Measurements from ENCODE around the gene CES3.
"Not testable (repeated sequence)": the region's sequence is repeated elsewhere in the genome, so short reads cannot be mapped to it uniquely, and the experiment has no call there.

CES3 gene

DNA sequence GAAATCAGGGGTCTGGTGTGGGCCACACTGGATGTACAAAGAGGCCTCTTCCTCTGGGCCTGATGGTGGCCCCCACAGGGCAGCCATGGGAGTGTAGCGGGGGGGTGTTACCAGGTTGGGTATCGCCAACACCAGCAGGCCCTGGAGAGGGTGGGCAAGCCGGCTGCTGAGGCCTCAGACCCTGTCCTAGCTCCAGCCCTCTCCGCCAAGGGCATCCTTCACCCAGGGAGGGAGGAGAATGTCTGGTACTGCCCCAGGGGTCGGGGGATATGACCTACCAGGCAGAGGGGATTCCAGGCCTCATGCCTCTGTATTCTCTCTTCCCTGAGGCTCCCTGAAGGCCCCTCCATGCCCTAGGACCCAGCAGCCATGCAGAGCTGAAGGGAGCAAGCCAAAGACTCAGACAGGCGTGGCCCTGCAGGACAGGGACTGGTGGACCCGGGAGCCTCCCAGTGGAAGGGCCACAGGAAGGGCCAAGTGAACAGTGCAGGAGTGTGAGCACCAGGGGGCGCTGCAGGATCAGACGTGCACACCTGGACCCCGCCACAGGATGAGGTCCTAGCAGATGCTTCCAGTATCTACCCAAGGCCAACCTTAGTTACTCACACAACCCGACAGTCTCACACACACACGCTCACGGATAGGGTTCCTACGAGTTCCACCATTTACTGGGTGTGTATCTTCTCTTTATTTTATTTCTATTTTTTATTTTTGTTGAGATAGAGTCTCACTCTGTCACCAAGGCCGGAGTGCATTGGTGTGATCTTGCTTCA lies 16.5 kb downstream of the CES3 start:
- TF ChIP-seq ZNF274 (IDR thresholded peaks at IDR 0.05; ENCODE audit: low read depth, low read length), result no peak

DNA sequence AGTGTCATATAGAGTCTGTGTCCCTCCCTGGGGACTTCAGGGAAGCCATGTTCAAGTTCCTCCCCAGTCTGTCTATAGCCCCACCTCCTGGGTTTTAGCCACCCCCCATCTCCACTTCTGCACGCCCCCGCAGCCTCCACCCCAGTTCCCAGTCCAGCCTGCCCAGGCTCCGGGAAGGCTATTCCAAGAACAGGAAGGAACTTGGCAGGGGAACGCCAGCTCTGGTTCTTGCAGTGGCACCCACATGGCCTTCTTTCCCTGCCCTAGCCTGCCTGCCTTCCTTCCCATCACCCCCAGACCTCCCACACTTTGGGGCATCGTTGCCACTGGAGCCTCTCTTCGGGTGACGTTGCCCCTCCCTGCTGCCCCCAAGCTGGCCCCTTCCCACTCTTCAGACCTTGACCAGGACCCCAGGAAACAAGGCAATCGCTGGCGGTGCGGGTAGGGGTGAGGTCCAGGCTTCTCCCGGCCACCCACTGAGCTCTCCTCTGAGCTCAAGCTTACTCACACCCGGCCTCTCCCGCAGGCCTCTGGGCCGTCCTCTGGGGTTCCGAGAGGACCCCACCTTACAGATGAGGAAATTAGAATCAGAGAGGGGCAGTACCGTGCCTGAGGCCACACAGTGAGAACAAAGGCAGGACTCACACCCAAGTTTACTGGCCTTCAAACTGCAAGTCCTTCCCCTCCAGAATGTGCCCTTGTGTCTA lies 18.1 kb downstream of the CES3 start:
- no peak overlapping the region for H3K4me3 ChIP-seq (ENCODE audit: low read length)
- TF ChIP-seq ZNF274 (IDR thresholded peaks at IDR 0.05; ENCODE audit: low read depth, low read length), result no peak

More for the DNA sequence above, 16.5 kb downstream of the CES3 start:
- H3K4me3 ChIP-seq (ENCODE audit: low read length), result no peak overlapping the region

DNA sequence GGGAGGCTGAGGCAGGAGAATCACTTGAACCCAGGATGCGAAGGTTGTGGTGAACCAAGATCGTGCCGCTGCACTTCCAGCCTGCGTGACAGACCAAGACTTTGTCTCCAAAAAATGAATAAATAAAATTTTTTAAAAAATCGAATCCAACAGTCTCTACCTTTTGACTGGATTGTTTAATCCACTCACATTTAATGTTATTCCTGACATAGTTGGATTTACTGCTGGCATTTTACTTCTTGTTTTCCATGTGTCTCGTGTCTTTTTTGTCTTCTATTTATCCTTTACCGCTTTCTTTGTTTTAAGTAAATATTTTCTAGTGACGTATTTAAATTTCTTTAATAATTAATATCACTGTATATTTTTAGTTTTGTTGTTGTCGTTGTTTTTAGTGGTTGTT lies 22.0 kb downstream of the CES3 start:
- no peak overlapping the region for H3K4me3 ChIP-seq (ENCODE audit: low read length)
- no peak for TF ChIP-seq ZNF274 (IDR thresholded peaks at IDR 0.05; ENCODE audit: low read depth, low read length)

- no peak overlapping the region for H3K4me3 ChIP-seq (ENCODE audit: low read length)
- TF ChIP-seq ZNF274 (IDR thresholded peaks at IDR 0.05; ENCODE audit: low read depth, low read length), result no peak
These were observed 23.8 kb downstream of the CES3 start for GRCh38 chr16:66984892-66985311.

- H3K4me3 ChIP-seq (ENCODE audit: low read length), result no peak overlapping the region
- no peak for TF ChIP-seq ZNF274 (IDR thresholded peaks at IDR 0.05; ENCODE audit: low read depth, low read length)
These were observed 25.5 kb downstream of the CES3 start for GRCh38 chr16:66986559-66986958.

- no peak for TF ChIP-seq ZNF274 (IDR thresholded peaks at IDR 0.05; ENCODE audit: low read depth, low read length)
- H3K4me3 ChIP-seq (ENCODE audit: low read length), result no peak within 1 kb of the TSS
These were observed 27.2 kb downstream of the CES3 start, which contains the start of gene CES4A for GRCh38 chr16:66988197-66988788. Gene CES4A, plus strand, starts transcription at chr16:66988589. Its CDS starts 184 bp downstream, at chr16:66988773.

DNA sequence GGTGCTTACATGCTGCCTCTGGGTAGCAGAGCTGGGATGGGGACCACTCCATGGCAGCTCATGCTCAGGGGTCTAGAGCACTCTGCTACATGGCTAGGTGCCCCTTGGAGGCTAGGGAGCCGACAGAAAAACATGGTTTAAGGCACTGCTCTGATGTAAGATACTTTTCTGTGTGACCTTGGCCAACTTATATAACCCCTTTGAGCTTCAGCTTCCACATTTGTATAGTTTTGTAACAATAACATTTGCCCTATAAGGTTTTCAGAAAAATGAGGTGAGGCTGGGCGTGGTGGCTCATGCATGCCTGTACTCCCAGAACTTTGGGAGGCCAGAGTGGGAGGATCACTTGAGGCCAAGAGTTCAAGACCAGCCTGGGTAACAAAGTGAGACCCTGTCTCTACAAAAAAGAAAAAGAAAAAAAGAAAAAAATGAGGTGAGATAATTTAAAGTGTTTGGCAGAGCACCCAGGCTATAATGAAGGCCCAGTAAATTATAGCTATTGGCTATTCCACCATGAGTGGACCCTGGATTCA lies 30.5 kb downstream of the CES3 start:
- H3K4me3 ChIP-seq (ENCODE audit: low read length), result no peak overlapping the region
- no peak for TF ChIP-seq ZNF274 (IDR thresholded peaks at IDR 0.05; ENCODE audit: low read depth, low read length)

GRCh38 chr16:66993558-66993957 lies 32.5 kb downstream of the CES3 start:
- H3K4me3 ChIP-seq (ENCODE audit: low read length), result not testable (repeated sequence)

DNA sequence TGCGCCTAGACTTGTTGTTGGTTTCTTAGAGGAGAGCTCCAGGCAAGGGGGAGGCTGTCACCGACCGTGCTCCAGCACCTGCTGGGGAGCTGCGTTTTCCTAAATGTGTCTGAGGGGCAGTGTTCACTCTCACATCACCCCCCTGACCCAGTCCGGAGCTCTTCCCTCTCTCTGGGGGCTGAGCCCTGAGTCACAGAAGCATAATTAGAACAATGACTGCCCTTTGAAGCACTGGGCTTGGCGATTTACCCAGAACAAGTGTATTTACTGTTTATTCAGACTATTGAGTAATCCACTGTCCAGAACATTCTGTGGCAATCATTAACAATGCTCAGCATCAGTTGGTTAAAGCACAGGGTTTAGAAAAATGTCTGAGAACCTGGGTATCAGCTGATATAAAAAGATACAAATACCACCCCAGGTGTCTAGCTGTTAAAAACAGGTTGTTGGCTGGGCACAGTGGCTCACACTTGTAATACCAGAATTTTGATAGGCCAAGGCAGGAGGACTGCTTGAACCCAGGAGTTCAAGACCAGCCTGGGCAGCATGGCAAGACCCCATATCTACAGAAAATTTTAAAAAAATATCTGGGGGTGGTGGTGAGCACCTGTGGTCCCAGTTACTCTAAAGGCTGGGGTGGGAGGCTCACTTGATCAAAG lies 35.4 kb downstream of the CES3 start:
- H3K4me3 ChIP-seq (ENCODE audit: low read length), result no peak overlapping the region
- TF ChIP-seq ZNF274 (IDR thresholded peaks at IDR 0.05; ENCODE audit: low read depth, low read length), result no peak

DNA sequence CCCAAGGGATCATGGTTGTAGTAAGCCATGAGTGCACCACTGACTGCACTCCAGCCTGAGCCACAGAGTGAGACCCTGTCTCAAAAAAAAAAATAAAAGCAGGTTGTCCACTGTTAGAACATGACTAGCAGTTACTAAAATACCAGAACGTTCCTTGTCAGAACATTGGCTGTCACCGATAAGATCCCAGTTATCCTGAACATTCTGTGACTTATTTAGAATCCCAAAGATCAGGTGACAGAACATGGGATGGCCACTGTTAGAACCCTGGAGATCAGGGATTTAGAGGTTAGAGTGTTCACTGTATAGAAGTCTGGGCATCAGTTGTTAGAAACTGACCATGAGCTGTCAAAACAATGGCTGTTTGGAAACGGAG lies 35.9 kb downstream of the CES3 start:
- TF ChIP-seq ZNF274 (IDR thresholded peaks at IDR 0.05; ENCODE audit: low read depth, low read length), result no peak
- no peak overlapping the region for H3K4me3 ChIP-seq (ENCODE audit: low read length)

GRCh38 chr16:67000384-67001351 lies 39.6 kb downstream of the CES3 start:
- peak overlapping the region; percentile 17; the same call in 1 of the 2 replicates for H3K4me3 ChIP-seq (ENCODE audit: low read length)
- TF ChIP-seq ZNF274 (IDR thresholded peaks at IDR 0.05; ENCODE audit: low read depth, low read length), result no peak

DNA sequence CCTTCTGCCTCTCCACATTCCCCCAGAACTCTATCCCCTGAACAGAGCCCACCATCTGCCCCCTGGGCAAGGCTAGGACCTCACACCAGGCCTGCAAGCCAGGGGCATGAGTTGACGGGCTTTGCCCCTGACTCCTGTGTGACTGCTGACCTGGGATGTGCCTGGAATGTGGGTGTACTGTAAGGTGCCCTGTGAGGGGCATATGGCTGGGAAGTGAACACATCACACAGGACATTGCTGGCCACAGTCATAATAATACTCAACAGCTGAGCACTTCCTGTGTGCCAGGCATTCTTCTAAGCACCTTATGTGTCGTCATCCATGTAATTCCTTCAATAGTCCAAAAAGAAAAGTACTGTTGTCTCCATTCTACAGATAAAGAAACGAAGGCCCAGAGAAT lies 40.7 kb downstream of the CES3 start:
- H3K4me3 ChIP-seq (ENCODE audit: low read length), result no peak overlapping the region
- no peak for TF ChIP-seq ZNF274 (IDR thresholded peaks at IDR 0.05; ENCODE audit: low read depth, low read length)

Data from GM08714 (cell line).